Retina (tissue), 1 donor: Measurements from ENCODE around the gene BCOR.

ENCODE experiments used
- DNase-seq: peaks from one replicate; pipeline ENCODE4 v3.0.0-alpha.2; 2016

BCOR gene

DNA sequence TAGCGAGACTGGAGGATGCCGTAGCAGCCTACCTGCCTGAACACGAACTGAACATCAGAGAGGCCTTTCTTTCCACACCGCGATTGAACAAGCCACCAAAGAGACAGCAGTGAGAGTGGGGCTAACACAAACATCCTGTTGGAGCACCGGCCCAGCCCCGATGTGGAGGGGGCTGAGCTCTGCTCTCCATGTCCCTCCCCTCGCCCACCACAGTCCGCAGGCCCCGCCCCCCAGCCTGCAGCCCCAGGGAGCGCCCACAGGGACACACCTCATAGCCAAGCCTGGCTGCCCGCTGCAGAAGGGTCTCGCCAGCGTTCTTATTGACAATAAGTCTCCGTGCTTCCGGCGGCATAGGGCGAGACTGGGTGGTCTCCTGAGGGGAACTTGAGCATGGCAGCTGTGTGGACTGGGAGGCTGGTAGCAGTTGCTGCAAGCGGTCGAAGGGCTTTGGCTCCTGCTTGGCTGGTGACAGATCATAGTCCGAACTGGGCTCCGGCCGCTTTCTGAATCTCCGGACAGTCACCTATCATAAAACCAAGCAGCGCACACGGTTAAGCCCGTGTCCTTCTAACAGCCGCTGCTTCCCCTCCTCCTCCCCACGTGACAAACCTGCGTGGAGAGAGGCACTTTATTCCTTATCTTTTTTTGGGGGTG lies 35.8 kb downstream of the BCOR start:
- no peak for DNase-seq

- no peak for DNase-seq
Measured at GRCh38 chrX:40061005-40061404, 36.8 kb downstream of the BCOR start.

DNA sequence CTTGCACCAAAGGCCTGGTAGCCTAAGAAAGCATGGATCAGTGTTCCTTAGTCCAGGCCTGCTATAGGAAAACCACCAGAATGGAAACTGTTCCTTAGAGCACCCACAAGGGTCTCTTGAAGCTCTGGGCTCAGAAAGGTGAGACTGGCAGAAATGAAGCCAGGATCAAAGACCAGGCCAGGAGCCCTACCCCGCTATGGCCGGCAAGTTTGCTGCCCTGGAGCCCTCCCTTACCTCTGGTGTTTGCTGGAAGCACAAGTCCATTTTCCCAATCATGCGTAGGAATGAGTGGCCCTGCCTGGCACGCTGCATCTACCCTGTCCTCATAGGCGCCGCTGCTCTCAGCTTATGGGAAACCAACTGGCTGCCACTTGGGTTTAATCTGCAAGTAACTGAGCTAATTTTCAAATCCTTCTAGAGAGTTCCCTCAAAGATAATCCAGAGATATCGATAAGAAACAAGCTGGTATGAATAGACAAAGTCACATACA lies 37.4 kb downstream of the BCOR start:
- DNase-seq: no peak

GRCh38 chrX:40058719-40059118 lies 39.0 kb downstream of the BCOR start:
- peak; percentile 53 for DNase-seq

GRCh38 chrX:40057405-40057804 lies 40.4 kb downstream of the BCOR start:
- DNase-seq: no peak

DNA sequence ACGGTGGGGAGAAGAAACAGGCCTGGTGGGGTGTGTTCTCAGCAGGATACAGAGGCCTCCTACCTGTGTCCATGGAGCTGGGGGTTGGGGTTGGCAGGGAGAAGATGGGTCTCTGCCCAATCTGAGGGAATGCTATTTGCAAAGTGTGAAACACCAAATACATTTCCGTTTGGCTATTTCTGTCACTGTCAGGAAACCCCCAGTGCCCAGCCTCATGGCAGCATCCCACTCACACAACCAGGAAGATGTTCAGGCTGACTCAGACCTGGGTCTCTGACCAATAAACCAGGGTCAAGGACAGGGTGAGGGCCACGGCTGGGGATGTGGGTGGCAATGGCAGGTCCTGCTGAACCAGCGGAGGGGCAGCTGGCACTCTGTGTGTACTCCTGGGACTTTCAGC lies 41.3 kb downstream of the BCOR start:
- no peak for DNase-seq

DNA sequence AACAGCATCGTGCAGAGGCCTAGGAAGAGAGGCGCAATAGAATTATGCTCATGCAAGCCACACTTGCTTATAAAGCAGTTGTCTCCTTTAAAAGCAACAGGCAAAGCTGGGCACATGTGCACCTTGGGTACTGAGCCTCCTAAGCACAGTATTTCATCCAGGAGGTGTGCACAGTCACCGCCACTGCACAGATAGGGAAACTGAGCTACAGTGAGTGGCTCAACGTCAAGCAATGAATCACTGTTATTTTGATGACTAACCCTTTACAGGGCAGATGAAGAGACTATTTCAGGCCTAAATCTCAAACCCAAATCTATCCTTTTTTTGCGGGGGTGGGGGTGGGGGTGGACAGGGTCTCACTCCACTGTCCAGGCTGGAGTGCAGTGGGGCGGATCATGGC lies 42.3 kb downstream of the BCOR start:
- no peak for DNase-seq

GRCh38 chrX:40054793-40055192 lies 43.0 kb downstream of the BCOR start:
- DNase-seq: no peak

- DNase-seq: no peak
Measured at GRCh38 chrX:40050532-40050931, 47.2 kb downstream of the BCOR start.

- no peak for DNase-seq
Measured at GRCh38 chrX:40049084-40049641, 48.6 kb downstream of the BCOR start.

- DNase-seq: no peak
Measured at GRCh38 chrX:40047485-40047884, 50.3 kb downstream of the BCOR start.

DNA sequence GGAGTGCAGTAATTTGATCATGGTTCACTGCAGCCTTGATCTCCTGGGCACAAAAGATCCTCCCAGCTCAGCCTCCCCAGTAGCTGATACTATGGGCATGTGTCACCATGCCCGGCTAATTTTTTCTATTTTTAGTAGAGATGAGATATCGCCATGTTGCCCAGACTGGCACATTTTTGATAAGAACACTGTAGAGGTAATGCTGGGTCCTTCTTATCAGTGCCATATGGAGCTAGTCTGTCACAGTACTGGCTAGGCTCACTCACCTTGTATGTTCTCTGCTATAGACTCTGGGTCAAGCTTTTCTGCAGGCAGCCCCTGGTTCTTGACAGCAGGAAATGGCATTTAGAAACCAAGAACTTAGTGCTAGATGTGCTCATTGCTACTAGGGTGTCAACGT lies 53.9 kb downstream of the BCOR start:
- no peak for DNase-seq

- DNase-seq: no peak
Measured at GRCh38 chrX:40041915-40042314, 55.8 kb downstream of the BCOR start.

DNA sequence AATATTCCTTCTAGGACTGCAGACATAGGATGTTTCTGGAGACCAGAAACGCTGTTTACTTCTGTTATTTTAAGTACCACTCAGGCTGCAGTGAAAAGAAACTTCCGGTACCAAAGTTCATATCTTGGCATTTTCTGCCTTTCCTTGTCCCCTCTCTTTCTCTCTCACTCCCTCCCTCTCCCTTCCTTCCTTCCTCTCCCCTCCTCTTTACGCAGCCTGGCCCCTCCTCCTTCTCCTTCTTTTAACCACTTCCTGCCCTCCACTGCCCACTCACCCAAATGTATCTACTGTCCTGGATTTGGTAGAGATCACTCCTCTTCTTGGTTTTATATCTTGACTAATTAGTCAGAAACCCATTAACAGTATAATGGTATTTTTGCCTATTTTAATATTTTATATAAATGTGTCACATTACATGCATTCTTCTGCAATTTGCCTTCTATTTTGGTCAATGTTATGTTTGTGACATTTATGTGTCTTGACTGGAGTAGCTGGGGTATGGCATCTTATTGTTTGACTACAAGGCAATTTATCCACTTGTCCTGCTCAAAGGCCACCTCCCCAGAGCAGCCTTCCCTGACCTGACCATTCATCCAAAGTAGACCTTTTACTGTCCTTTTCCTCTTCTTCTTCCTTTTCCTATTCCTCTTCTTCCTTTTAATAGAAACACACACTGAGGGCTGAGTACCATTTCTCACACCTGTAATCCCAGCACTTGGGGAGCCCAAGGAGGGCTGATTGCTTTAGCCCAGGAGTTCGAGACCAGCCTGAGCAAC lies 56.9 kb downstream of the BCOR start:
- no peak for DNase-seq

- no peak for DNase-seq
Measured at GRCh38 chrX:40039887-40040286, 57.9 kb downstream of the BCOR start.

DNA sequence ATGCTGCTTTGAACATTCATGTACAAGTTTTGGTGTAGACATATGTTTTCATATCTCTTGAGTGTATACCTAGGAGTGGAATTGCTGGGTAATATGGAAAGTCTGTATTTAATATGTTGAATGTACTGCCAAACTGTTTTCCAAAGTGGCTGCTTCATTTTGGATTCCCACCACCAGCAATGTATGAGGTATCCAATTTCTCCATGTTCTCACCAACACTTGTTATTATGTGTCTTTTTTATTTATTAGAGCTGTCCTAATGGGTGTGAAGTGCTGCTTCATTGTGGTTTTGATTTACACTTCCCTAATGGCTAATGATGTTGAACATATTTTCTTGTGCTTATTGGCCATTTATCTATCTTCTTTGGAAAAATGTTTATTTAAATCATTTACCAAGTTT lies 60.4 kb downstream of the BCOR start:
- no peak for DNase-seq

GRCh38 chrX:40035726-40036125 lies 62.0 kb downstream of the BCOR start:
- no peak for DNase-seq

- no peak for DNase-seq
Measured at GRCh38 chrX:40031911-40032310, 65.8 kb downstream of the BCOR start.

- no peak for DNase-seq
Measured at GRCh38 chrX:40030205-40030604, 67.6 kb downstream of the BCOR start.

DNA sequence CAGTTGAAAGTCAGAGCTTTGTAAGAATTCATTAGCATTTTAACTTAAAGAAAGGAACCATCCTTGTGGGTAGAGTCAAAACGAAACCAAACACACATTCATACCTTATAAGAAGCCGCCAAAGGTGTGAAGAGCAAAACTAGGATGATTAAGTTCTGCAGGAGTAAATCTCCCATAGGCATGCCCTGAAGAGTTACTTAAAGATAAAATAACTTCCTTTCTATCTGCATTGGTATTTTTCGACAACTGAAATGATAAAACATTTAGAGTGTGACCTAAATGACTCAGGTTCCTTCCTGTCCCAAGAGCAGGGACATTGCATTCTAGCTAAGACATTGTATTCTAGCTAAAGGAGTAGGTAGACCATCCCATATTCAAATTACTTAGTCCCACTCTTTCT lies 75.3 kb downstream of the BCOR start:
- DNase-seq: no peak

DNA sequence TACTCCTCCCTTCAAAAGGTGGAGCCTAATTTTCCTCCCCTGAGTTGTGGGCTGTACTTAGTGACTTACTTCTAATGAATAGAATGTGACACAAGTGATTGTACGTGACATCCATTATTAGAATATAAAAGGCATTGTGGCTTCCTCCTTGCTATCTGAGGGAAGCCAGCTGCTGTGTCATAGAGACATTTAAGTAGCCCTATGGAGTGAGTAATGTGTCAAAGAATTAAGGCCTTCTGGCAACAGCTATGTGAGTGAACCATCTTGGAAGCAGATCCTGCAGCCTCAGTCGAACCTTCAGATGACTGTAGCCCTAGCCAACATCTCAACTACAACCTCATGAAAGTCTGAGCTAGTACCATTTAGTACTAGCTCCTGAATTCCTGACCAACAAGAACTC lies 76.1 kb downstream of the BCOR start:
- DNase-seq: no peak

DNA sequence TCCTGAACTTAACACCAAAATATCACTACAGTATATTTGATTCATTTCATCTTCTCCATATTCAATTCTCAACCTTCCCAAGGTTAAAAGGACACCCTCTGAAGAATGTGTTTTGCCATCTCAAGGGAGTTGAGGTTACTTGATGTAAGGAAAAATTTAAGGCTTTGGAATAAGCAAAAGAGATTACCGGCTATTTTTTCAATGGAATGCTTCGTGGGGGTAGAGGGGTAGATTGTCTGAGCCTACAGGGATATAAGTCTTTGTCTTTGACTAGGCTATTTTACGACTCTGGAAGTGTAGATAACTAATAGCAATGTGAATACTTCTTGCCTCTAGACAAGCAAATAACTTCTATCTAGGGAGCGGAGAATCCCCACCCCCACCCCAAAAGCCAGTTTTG lies 78.2 kb downstream of the BCOR start:
- no peak for DNase-seq

GRCh38 chrX:40018041-40018440 lies 79.7 kb downstream of the BCOR start:
- no peak for DNase-seq

GRCh38 chrX:40016749-40017148 lies 81.0 kb downstream of the BCOR start:
- DNase-seq: no peak
